SK-N-SH treated with all-trans-retinoic acid at 6 μM for 48 hours (cell line): ENCODE results near the gene DBN1.

Experiments used
- ARNTL ChIP-seq: fragments of 450-650 bp; formaldehyde crosslinking; IDR thresholded peaks from 2 replicates; pipeline ENCODE4 v1.5.0; 2020; ENCODE audit warnings: low read depth, mild to moderate bottlenecking, moderate library complexity, borderline replicate concordance
- CREB5 ChIP-seq: fragments of 250-450 bp; sonication (Bioruptor Pico); IDR thresholded peaks from 2 replicates; pipeline ENCODE4 v1.5.1; 2020; ENCODE audit warnings: low read depth, mild to moderate bottlenecking, moderate library complexity
- CSRNP3 ChIP-seq: fragments of 250-450 bp; sonication (Bioruptor Pico); IDR thresholded peaks from 2 replicates; pipeline ENCODE4 v1.5.1; 2021; ENCODE audit warnings: mild to moderate bottlenecking, moderate library complexity
- ESRRG ChIP-seq: fragments of 250-450 bp; sonication (Bioruptor Pico); IDR thresholded peaks from 2 replicates; pipeline ENCODE4 v1.6.1; 2021; ENCODE audit warnings: mild to moderate bottlenecking
- ISL1 ChIP-seq: fragments of 250-450 bp; sonication (Bioruptor Pico); IDR thresholded peaks from 2 replicates; pipeline ENCODE4 v2.1.2; 2022; ENCODE audit warnings: mild to moderate bottlenecking, moderate library complexity
- POU6F1 ChIP-seq: fragments of 250-450 bp; sonication (Bioruptor Pico); IDR thresholded peaks from 2 replicates; pipeline ENCODE4 v1.8.0; 2021; ENCODE audit warnings: low read depth, mild to moderate bottlenecking, moderate library complexity, borderline replicate concordance
- RARB ChIP-seq: fragments of 250-450 bp; sonication (Bioruptor Pico); IDR thresholded peaks from 2 replicates; pipeline ENCODE4 v1.8.0; 2021; ENCODE audit warnings: mild to moderate bottlenecking, moderate library complexity
- SNAI2 ChIP-seq: fragments of 250-450 bp; sonication (Bioruptor Pico); IDR thresholded peaks from 2 replicates; pipeline ENCODE4 v1.5.0; 2020; ENCODE audit warnings: mild to moderate bottlenecking, moderate library complexity
- TSHZ2 ChIP-seq: fragments of 250-450 bp; sonication (Bioruptor Pico); IDR thresholded peaks from 2 replicates; pipeline ENCODE4 v1.5.0; 2020; ENCODE audit warnings: mild to moderate bottlenecking, moderate library complexity
- ZNF70 ChIP-seq: fragments of 450-650 bp; formaldehyde crosslinking; IDR thresholded peaks from 2 replicates; pipeline ENCODE4 v1.5.0; 2020; ENCODE audit warnings: mild to moderate bottlenecking, moderate library complexity
- ZNF8 ChIP-seq: fragments of 450-650 bp; formaldehyde crosslinking; IDR thresholded peaks from 2 replicates; pipeline ENCODE4 v1.5.0; 2020; ENCODE audit warnings: mild to moderate bottlenecking, moderate library complexity
- TF ChIP-seq, protein P1 (sequence below): fragments of 250-450 bp; sonication (Bioruptor Pico); IDR thresholded peaks from 2 replicates; pipeline ENCODE4 v1.8.0; 2020; ENCODE audit warnings: mild to moderate bottlenecking, moderate library complexity, borderline replicate concordance

- TF ChIP-seq POU6F1 (CRISPR knock-in tag) (no peak), CREB5 (CRISPR knock-in tag) (no peak), TSHZ2 (no peak), RARB (no peak), ARNTL (CRISPR knock-in tag) (no peak), ZNF8 (CRISPR knock-in tag) (no peak), CSRNP3 (CRISPR knock-in tag) (no peak), ZNF70 (CRISPR knock-in tag) (no peak), ISL1 (CRISPR knock-in tag) (no peak), ESRRG (CRISPR knock-in tag) (no peak), SNAI2 (no peak)
- TF ChIP-seq, protein P1, sequence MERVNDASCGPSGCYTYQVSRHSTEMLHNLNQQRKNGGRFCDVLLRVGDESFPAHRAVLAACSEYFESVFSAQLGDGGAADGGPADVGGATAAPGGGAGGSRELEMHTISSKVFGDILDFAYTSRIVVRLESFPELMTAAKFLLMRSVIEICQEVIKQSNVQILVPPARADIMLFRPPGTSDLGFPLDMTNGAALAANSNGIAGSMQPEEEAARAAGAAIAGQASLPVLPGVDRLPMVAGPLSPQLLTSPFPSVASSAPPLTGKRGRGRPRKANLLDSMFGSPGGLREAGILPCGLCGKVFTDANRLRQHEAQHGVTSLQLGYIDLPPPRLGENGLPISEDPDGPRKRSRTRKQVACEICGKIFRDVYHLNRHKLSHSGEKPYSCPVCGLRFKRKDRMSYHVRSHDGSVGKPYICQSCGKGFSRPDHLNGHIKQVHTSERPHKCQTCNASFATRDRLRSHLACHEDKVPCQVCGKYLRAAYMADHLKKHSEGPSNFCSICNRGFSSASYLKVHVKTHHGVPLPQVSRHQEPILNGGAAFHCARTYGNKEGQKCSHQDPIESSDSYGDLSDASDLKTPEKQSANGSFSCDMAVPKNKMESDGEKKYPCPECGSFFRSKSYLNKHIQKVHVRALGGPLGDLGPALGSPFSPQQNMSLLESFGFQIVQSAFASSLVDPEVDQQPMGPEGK (CRISPR knock-in tag) = no peak
These were observed 43.5 kb upstream of the DBN1 start, which contains the start of gene DDX41 for GRCh38 chr5:177516601-177517568.
